GM19372 (cell line): ENCODE results near the gene SCP2.
"Not testable (repeated sequence)": the region's sequence is repeated elsewhere in the genome, so short reads cannot be mapped to it uniquely, and the experiment has no call there.

ENCODE experiments used
- ATAC-seq: cut with Tn5 transposase; IDR thresholded peaks from one replicate; pipeline ENCODE4 v1.9.1; 2021; ENCODE audit warnings: mild to moderate bottlenecking, low read depth, moderate library complexity; ENCODE audit not compliant: unreplicated experiment

Gene SCP2

DNA sequence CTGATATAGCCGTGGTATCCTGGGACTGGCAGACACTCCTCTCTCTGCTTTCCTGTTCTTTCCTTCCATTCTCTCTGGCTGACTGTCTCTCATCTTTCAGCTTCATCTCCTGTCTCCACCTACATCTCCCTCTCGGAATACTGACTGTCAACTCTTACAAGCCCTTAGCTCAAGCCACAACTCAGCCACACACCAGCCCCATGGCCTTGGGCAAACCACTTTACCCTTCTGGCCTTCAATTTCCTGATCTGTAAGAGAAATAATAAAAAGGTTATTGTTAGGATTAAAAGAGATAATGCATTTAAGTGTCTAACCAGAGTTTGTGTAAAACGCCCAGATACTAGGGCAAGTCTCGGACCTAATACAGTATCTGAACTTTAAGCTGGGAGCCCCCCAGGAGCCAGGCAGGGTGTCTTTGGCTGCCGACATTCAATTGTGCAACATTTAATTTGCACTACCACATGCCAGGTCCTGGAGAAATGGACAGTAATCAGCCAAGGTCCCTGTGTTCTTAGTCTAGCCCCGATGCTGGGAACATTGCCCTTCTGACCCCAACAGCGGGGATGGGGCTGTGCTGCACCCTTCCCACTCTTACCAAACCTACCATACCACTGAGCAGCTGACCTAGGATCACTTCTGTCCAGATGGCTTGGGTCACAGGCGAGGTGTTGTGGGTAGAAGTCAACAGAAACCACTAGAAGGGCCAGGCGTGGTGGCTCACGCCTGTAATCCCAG is 10.7 kb upstream of the SCP2 start:
- no peak for ATAC-seq

DNA sequence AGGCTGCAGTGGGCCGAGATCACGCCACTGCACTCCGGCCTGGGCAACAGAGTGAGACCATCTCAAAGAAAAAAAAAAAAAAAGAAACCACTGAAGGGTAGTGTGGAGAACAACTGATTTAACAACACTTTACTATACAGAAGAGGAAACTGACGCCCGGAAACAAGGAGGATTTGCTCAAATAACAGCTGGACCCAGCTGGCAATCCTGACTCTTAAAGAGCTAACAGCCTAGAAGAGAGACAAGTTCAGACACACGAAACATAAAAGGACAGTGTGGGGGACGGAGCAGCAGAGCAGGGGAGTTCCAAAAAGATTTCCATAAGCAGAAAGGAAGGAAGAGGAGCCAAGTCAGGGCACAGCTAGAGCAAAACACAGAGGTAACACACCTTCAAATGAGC is 9.9 kb upstream of the SCP2 start:
- no peak for ATAC-seq

DNA sequence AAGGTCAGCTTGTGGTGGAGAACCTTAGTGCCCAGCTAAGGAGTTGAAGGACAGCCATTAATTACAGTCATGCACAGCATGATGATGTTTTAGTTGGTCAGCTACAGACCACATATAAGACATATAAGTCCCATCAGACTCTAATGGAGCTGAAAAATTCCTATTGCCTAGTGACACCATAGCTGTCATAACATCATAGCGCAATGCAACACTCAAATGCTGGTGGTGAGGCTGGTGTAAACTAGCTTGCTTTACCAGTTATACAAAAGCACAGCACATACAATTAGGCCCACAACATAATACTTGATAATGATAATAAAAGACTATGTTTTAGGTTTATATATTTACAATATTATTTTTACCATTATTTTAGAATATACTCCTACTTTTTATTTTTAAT is 9.5 kb upstream of the SCP2 start:
- no peak for ATAC-seq

DNA sequence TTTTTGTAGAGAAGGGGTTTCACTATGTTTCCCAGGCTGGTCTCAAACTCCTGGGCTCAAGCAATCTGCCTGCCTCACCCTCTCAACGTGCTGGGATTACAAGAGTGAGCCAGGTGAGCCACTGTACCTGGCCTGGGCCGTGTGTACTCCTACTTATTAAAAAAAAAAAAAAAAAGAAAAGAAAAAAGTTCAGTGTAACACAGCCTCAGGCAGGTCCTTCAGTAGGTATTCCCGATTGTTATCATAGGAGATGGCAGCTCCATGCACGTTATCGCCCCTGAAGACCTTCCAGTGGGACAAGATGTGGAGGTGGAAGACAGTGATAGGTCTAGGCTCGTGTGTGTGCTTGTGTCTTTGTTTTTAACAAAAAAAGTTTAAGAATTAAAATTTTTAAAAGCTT is 8.9 kb upstream of the SCP2 start:
- ATAC-seq: no peak

DNA sequence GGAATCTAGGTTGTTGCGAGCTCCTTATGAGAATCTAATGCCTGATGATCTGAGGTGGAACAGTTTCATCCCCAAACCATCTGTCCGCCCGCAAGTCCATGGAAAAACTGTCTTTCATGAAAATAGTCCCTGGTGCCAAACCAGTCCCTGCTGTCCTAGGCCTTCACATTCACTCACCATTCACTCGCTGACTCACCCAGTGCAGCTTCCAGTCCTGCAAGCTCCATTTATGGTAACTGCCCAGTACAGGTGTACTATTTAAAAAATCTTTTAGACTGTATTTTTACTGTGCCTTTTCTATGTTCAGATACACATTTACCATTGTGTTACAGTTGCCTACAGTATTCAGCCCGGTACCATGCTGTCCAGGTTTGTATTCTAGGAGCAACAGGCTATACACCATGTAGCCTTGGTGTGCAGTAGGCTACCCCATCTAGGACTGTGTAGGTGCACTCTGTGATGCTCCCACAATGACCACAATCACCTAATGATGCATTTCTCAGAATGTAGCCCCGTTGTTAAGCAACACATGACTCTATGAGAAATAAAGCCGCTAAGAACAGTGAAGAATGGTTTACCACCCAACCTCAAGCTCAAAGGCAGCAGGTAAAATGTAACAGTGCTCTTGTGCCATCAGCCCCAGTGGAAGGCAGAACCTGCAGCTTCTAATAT is 7.9 kb upstream of the SCP2 start:
- no peak for ATAC-seq

DNA sequence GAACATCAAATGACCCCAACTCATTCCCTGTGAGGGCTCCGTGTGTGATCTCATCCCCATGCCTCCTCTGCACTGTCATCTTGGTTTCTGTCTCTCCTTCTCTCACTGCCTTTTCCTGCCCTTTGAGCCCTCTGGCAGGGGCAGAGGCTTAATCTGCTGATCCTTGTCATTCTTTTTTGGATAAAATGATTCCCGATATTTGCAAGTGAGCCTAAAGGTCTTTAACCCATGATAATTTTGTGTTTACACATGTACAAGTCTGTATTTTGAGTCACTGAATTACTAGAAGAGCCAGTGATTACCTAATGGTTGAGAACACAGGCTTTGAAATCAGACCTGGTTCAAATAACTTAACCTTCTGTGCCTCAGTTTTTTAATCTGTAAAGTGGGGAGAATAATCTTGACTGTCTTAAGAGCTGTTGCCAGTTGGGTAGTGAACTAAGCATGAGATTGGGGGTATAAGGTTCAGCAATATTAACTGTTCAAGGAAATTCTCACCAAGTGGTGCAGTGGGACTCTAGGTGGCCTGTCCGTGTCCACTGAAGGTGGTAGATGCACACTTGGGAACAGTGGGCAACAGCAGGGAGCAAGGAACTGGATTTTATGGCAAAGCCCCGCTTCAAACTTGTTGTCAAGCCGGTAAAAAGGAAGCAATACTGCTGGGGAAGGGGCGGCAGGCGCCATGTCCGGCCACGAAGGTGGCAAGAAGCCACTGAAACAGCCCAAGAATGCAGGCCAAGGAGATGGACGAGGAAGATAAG is 7.2 kb upstream of the SCP2 start:
- no peak for ATAC-seq

DNA sequence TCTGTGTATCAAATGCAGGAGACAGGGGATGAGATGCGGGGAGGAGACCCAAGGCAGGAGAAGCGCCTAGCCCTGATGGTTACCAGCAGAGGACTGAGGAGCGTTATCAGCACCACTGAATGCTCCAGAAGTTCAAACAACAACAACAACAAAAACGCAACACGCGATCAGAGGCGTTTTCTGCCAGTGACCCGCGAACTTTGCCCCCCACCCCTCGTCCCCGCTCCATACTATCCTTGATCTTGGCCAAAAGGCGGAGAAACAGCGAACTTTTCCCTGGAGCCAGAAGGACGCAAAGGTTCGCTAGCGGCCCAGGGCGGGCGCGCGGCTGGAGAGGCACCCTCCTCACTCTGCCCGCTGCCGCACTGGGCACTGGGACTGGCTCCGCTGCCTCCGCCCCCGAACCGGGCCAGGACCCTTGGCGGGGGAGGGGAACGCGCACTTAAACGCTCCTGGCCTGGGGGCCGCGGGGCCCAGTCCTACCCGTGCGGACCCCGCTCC is 6.2 kb upstream of the SCP2 start:
- no peak for ATAC-seq

DNA sequence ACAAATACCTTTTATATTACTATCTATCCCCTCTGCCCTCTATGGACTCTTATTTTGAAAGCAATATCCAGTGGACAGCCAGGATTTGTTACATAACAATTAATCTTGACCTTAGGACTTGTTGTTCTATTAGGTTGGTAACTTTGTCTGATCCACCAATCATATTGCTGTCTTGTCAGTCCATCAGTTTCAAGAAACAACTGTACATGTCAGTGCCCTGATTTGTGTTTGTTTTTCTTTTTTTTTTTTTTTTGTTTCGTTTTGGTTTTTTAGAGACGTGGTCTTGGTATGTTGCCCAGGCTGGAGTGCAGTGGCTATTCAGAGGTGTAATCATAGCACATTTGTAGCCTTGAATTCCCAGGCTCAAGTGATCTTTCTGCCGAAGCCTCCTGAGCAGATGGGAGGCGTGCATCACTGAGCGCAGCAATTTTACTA is 1.5 kb upstream of the SCP2 start:
- ATAC-seq: no peak

DNA sequence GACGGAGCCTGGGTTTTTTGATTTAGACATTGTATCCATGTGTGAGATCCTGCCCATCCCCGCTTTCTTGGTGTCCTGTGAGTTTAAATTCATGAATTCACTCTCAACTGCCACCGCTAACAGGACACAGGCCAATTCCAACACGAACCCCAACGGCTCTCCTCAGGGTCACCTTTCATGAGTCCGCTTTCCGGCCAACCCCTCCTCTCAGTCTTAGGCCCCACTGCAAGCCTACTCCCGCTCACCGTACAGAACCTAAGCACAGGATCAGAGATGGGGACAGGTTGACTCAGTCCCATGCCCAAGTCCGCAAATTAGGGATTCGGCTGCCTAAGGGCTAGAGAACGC is 238 bp upstream of the SCP2 start:
- peak; percentile 16 for ATAC-seq

DNA sequence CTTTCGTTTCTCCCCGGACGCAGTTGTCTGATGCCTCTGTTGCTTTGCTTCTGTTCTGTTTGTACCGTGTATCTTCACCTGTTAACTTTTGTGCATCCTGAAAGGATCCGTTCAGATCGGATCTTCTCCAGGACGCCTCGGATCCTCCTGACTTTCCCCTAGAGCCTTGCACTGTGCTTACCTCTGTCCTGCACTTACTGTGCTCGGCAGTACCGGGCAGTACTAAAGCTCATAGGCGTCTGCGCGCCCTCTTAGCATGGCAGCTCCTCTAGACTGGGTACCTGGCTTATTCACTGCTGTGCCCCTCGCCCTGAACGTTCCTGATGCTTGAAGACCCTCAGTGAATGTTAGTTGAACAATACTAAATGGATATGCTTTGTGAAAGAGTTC is 934 bp downstream of the SCP2 start:
- ATAC-seq: peak; percentile 6

DNA sequence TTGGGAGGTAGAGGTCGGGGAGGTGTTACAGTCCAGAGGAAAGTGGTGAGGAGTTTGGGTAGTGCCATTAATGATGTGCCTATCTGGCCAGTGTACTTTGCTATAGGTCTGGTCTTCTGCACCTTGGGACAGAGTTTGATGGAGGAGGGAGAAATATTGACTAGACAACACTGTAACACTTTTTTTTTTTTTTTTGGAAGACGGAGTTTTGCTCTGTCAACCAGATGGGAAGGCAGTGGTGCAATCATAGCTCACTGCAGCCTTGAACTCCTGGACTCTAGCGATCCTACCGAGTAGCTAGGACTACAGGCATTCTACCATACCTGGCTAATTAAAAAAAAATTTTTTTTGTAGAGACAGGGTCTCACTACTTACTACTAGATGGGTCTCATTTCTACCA is 1.9 kb downstream of the SCP2 start:
- ATAC-seq: no peak

DNA sequence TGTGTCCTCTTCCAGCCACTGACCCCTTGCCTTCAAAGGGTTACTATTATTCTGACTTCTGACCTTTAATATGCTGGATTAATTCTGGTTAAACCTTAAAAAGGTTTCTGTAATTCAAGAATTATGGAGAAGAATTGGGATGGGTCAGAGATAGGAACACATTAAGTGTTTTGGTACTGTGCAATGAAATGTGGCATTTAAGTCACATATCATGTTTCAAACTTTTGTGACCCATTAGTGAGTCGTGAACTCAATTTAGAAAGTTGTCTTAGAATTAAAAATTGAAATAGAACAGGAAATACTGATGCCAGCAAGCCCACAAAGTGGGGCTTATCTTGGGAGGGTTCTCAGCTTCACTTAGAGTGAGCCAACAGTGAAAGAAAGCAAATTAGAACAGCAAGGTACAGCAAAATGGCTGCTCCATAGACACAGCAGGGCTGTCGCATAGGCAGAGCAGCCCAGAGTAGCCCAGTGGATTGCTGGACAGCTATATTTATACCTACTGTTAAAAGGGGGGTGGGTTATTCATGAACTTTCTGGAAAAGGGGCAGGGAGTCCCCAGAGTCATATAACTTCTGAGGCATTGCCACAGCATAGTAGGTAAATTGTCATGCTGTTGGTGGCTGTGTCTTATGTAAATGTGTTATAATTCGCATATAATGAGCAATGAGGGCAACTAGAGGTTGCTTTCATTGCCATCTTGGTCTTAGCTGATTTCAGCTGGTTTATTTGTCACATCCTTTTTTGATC is 10.5 kb downstream of the SCP2 start:
- ATAC-seq: no peak

DNA sequence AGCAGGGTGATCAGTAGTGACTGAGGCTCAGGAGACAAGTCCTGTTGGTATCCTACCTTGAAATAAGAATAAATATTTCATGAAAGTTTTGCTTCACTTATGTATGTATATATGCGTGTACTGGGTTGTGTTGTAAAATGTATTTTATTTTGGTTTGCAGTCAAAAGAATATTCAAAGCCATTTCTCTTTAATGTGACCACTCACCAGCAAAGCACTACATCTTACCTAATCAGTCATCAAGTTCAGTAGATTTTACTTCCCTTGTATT is 11.0 kb downstream of the SCP2 start:
- ATAC-seq: no peak

DNA sequence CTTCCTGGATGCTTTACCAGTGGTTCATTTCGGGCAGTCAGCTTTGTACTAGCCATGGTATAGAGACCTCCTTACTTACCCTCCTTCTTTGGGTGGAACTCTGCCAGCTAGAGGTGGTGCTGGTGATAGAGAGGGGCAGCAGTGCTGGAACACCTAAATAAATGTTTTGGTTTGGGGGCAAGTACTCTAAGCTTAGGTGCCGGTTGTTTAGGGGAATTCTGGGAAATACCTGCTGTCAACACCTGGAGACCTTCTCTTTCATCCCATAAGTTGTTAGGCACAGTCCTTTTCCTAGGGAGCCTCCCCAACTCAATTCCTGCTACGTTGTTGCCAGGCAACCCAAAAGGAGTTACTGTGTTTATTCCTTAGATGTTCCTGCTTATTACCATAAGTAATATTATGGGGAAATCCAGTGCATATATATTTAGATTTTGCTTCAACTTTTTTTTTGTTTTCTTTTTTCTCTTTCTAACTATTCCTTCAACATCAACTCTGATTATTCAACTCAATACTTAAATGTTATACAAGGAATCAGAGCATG is 16.9 kb downstream of the SCP2 start:
- no peak for ATAC-seq

DNA sequence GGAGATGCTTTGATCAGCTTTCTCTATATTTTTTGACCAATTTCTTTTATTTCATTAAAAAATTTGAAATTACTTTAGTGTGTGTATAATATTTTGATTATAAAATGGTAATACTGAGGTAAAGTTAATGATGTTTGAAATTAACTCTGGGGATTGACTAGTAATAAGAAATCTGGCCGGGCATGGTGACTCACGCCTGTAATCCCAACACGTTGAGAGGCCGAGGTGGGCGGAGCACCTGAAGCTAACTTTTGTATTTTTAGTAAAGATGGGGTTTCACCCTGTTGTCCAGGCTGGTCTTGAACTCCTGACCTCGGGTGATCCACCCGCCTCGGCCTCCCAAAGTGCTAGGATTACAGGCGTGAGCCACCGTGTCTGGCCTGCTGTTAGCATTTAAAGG is 17.5 kb downstream of the SCP2 start:
- no peak for ATAC-seq

DNA sequence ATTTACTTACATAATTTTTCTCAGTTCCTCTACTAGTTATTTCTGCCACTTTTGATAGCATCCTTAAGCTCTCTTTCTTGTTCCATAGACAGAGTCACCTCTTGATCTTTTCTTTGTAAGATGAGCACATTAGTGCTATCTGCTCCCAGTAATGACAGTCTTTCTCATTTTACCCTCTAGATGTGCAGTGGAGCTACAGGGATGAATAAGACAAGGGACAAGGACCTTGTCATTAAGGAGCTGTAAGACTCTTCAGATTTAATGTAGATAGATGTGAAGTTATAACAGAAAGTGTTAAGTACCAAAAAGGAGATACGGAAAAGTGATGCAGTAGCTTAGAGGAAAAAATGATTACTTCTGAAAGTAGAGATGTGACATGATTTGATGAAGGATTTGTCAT is 20.4 kb downstream of the SCP2 start:
- ATAC-seq: no peak

DNA sequence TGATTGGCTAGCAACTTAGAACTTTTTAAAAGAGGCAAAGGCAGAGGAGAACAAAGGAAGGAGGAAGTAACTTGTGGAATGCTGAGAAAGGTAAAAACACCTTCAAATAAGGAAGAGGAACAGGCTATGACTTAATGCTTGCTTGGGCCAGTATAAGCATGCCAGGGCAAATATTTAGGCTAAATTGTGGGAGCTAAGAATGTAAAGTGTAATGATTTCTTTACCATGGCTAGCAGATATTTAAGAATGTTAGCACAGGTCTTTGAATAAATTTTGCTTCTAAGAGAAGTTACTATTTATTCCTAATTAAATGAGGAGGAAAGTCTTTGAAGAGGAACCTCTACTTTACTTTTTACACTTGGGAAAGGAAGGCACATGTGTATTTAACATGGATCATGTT is 22.5 kb downstream of the SCP2 start:
- not testable (repeated sequence) for ATAC-seq

DNA sequence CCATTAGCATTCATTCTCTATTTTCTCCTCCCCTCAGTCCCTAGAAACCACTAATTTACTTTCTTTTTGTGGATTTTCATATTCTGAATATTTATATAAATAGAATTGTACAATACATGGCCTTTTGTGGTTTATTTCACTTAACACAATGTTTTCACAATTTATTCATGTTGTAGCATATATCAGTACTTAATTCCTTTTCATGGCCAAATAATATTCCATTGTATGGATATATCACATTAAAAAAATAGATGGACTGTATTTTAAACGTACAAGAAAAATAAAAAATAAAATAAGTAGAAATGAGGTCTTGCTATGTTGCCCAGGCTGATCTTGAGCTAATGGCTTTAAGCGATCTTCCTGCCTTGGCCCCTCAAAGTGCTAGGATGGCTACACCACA is 25.0 kb downstream of the SCP2 start:
- no peak for ATAC-seq

DNA sequence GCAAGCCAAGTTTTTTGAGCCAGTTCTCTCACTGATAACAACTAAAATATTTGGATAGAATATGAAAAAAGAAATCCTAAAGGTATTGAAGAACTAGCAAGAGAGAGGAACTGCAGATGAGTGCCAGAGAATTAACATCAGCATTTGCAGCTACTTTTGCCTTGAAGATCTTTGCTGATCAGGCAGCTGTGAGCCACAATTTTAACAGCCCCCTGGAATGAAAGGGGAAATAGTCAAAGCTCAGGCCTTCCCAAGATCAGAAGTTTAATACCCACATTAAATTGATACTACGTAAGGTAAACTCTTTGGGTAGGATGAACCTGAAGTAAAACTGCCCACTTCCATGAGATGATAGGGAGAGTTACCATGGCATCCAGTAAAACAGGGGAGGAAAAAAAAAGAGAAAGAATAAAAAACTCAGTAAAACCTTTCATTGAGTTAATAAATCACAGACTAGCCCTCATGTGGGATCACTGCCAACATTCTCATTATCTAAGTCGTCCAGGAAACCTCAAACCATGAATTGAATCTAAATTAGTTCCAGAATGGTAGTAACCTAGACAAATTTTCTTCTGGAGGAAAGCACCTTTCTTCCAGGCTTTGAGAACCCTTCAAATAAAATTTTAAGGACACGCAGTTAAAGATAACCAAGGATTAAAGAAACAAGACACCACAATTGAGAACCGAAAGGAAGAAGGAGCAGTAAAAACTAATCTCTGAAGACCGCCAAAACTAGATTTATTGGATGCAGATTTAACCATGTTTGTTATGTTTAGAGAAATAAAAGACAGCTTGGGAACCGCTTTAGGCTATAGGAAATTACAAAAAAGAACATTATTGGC is 28.3 kb downstream of the SCP2 start:
- no peak for ATAC-seq

DNA sequence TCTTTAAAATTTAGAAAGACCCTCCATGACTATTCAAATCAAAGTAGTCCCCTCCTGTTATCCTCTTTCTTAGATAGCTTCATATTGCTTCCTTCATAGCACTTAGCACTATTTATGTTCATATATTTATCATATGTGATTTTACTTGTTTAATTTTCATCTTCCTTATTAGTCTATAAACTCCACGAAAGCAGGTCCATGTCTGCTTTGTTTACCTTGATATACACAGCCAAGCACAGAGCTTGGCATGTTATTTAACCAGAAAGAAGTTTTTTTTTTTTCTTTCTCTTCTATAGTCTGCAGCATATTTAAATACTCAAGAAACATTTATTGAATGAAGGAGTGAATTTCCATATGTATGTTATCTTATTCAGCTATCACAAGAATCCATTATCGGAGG is 36.0 kb downstream of the SCP2 start:
- ATAC-seq: no peak
